Measurements from ENCODE around the gene KRTAP2-4.
"Not testable (repeated sequence)": the region's sequence is repeated elsewhere in the genome, so short reads cannot be mapped to it uniquely, and the experiment has no call there.

Gene KRTAP2-4

DNA sequence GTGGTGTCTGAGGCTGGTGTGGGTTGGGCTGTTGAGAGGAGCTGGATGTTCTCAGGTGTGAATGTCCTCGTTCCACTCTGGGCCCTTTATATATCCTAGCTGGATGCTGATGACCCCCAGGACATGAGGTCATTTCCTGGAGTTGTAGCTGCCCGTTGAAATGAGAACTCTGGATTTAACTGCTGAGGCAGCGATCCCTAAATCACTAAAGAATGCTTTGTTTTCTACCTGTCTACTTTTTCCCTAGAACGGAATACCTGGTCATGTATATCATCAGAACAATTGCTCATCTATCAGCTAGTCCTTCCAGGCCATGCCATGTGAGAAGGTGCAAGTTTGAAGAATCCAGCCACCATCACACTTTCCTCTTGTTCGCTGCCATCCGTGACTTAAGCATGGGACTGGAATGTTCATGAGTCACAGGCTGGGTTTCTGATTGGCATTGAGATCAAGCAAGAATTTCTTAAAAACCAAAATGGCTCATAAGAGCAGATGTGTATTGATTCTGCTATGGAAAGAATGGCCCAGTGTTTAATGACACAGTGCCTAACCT lies 5.6 kb downstream of the KRTAP2-4 start, which contains the start of gene KRTAP2-3:
Gene KRTAP2-3, minus strand, starts transcription at position 63 of the 553 bp plus-strand sequence. CDS start 64 bp downstream, outside the sequence.
- TF ChIP-seq TAF1 (IDR thresholded peaks at IDR 0.05; ENCODE audit: borderline replicate concordance, insufficient read depth, low read length) (no peak), SIN3A (IDR thresholded peaks at IDR 0.05; ENCODE audit: borderline replicate concordance, insufficient read depth, low read length) (no peak)

DNA sequence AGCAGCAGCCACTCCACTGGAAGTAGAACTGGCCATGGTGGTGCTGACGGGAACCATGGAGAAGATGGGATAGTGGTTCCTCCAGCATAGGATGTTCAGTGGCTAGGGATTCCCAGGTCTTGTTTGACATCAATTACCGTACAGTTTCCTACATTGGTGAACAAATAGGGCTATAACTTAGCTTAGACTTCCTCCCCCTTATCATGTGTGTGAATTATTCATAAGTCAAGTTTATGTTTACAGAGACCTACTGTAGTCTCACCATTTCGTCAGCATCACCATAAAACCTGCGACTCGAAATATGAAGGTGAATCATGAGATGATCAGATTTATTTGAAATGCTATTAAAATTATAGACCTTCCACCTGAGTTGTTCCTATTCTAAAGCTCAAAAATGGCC lies 6.9 kb downstream of the KRTAP2-4 start:
- TF ChIP-seq TAF1 (IDR thresholded peaks at IDR 0.05; ENCODE audit: borderline replicate concordance, insufficient read depth, low read length) (no peak), POLR2AphosphoS5 (IDR thresholded peaks at IDR 0.05; ENCODE audit: low read depth, low read length) (no peak), SIN3A (IDR thresholded peaks at IDR 0.05; ENCODE audit: borderline replicate concordance, insufficient read depth, low read length) (no peak), FOXP2 (optimal IDR thresholded peaks at IDR 0.05; ENCODE audit: borderline replicate concordance, extremely low read depth, extremely low read length, insufficient read depth) (no peak)
- TF ChIP-seq, protein P1, sequence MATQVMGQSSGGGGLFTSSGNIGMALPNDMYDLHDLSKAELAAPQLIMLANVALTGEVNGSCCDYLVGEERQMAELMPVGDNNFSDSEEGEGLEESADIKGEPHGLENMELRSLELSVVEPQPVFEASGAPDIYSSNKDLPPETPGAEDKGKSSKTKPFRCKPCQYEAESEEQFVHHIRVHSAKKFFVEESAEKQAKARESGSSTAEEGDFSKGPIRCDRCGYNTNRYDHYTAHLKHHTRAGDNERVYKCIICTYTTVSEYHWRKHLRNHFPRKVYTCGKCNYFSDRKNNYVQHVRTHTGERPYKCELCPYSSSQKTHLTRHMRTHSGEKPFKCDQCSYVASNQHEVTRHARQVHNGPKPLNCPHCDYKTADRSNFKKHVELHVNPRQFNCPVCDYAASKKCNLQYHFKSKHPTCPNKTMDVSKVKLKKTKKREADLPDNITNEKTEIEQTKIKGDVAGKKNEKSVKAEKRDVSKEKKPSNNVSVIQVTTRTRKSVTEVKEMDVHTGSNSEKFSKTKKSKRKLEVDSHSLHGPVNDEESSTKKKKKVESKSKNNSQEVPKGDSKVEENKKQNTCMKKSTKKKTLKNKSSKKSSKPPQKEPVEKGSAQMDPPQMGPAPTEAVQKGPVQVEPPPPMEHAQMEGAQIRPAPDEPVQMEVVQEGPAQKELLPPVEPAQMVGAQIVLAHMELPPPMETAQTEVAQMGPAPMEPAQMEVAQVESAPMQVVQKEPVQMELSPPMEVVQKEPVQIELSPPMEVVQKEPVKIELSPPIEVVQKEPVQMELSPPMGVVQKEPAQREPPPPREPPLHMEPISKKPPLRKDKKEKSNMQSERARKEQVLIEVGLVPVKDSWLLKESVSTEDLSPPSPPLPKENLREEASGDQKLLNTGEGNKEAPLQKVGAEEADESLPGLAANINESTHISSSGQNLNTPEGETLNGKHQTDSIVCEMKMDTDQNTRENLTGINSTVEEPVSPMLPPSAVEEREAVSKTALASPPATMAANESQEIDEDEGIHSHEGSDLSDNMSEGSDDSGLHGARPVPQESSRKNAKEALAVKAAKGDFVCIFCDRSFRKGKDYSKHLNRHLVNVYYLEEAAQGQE (IDR thresholded peaks at IDR 0.05; ENCODE audit: insufficient read depth in 1 of 2, low read depth in 2 of 2, low read length in 2 of 2) = no peak

DNA sequence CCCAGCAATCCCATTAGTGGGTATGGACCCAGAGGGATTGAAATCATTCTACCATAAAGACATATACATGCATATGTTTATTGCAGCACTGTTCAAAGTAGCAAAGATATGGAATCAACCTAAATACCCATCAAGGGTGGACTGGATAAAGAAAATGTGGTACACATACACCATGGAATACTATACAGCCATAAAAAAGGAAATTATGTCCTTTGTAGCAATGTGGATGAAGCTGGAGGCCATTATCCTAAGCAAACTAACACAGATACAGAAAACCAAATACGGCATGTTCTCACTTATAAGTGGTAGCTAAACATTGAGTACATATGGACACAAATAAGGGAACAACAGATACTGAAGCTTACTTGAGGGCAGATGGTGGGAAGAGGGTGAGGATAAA lies 8.1 kb downstream of the KRTAP2-4 start:
- TF ChIP-seq TAF1 (IDR thresholded peaks at IDR 0.05; ENCODE audit: borderline replicate concordance, insufficient read depth, low read length) (no peak), FOXP2 (optimal IDR thresholded peaks at IDR 0.05; ENCODE audit: borderline replicate concordance, extremely low read depth, extremely low read length, insufficient read depth) (no peak), POLR2AphosphoS5 (IDR thresholded peaks at IDR 0.05; ENCODE audit: low read depth, low read length) (no peak), SIN3A (IDR thresholded peaks at IDR 0.05; ENCODE audit: borderline replicate concordance, insufficient read depth, low read length) (no peak)
- TF ChIP-seq, protein P1 (IDR thresholded peaks at IDR 0.05; ENCODE audit: insufficient read depth in 1 of 2, low read depth in 2 of 2, low read length in 2 of 2) = no peak

DNA sequence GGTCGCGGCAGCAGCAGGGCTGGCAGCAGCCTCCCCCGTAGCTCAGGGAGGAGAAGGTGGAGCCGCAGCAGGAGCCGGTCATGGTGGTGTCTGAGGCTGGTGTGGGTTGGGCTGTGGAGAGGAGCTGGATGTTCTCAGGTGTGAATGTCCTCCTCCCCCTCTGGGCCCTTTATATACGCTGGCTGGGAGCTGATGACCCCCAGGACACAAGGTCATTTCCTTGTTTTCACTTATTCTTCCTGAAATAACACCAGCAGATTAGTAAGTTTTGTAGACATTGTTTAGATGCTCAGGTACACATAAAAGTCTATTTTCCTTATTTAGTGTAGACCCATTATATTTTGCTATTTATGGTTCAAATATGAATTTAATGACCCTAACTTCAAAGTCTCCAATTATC lies 10.5 kb downstream of the KRTAP2-4 start, which contains the start of gene KRTAP2-2:
Gene KRTAP2-2, minus strand, starts transcription at position 101 of the 400 bp plus-strand sequence. Its CDS starts 19 bp downstream, at position 82.
- not testable (repeated sequence) for TF ChIP-seq POLR2AphosphoS5 (IDR thresholded peaks at IDR 0.05; ENCODE audit: low read depth, low read length); FOXP2 (optimal IDR thresholded peaks at IDR 0.05; ENCODE audit: borderline replicate concordance, extremely low read depth, extremely low read length, insufficient read depth); SIN3A (IDR thresholded peaks at IDR 0.05; ENCODE audit: borderline replicate concordance, insufficient read depth, low read length)

DNA sequence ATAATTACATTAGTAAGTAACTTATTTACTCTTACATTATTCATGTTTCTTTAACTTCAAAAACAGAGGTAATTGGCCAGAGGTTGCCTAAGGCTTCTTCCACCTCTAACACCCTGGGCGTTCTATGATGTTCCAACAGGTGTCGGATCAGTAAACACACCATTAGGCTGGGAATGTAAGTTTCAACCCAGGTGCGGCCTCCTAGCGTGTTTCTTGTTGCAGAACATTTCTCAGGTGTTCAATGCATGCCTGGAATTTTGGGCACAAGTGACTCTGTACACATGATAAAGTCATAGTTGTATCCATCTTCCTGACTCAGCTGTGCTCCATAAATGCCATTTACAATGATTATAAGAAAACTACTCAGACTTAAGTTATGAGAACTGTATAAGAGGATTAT lies 11.7 kb downstream of the KRTAP2-4 start:
- no peak for TF ChIP-seq POLR2AphosphoS5 (IDR thresholded peaks at IDR 0.05; ENCODE audit: low read depth, low read length)
- no peak for TF ChIP-seq SIN3A (IDR thresholded peaks at IDR 0.05; ENCODE audit: borderline replicate concordance, insufficient read depth, low read length)
- no peak for TF ChIP-seq FOXP2 (optimal IDR thresholded peaks at IDR 0.05; ENCODE audit: borderline replicate concordance, extremely low read depth, extremely low read length, insufficient read depth)
- TF ChIP-seq, protein P1 (IDR thresholded peaks at IDR 0.05; ENCODE audit: insufficient read depth in 1 of 2, low read depth in 2 of 2, low read length in 2 of 2) = no peak
- TF ChIP-seq TAF1 (IDR thresholded peaks at IDR 0.05; ENCODE audit: borderline replicate concordance, insufficient read depth, low read length) = no peak

DNA sequence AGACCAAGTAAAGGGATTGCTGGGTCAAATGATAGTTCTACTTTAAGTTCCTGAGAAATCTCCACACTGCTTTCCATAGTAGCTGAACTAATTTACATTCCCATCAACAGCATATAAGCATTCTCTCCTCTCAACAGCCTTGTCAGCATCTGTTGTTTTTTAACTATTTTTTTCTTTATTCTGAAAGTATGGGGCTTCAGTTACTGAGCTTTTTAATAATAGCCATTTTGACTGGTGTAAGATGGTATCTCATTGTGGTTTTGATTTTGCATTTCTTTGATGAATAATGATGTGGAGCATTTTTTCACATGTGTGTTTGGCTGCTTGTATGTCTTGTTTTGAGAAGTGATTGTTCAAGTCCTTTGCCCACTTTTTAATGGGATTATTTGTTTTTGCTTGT lies 13.1 kb downstream of the KRTAP2-4 start:
- TF ChIP-seq SIN3A (IDR thresholded peaks at IDR 0.05; ENCODE audit: borderline replicate concordance, insufficient read depth, low read length) (no peak), FOXP2 (optimal IDR thresholded peaks at IDR 0.05; ENCODE audit: borderline replicate concordance, extremely low read depth, extremely low read length, insufficient read depth) (no peak), POLR2AphosphoS5 (IDR thresholded peaks at IDR 0.05; ENCODE audit: low read depth, low read length) (no peak), TAF1 (IDR thresholded peaks at IDR 0.05; ENCODE audit: borderline replicate concordance, insufficient read depth, low read length) (no peak)
- TF ChIP-seq, protein P1 (IDR thresholded peaks at IDR 0.05; ENCODE audit: insufficient read depth in 1 of 2, low read depth in 2 of 2, low read length in 2 of 2) = no peak

All from PFSK-1 (cell line).